ENCODE data around the gene RNF224. TPM values are rescaled to one million over a fixed set of nuclear protein-coding genes. Genes with fewer than 3 reads are reported as not detected.

The RNF224 gene
- total RNA-seq (2013; cell fraction: nucleolus; rRNA removed), result 0.42 TPM in 1 of 2 replicates, not detected in the other
- total RNA-seq (2014; rRNA removed) (not detected in 2 replicates), total RNA-seq (2014; rRNA removed; fragmentation: Illumina TruSeq; extraction: Trizol) (not detected in 2 replicates), total RNA-seq (2021) (not detected in 2 replicates), polyA plus RNA-seq (2011; rRNA removed) (not detected in 2 replicates), polyA plus RNA-seq (2014; fragmentation: Illumina TruSeq; extraction: Trizol) (not detected in 2 replicates), polyA plus RNA-seq (2014; fragmentation: Nextera tagmentation; extraction: Ambion mirVana) (not detected), polyA plus RNA-seq (2014; rRNA removed) (not detected in 2 replicates), polyA plus RNA-seq (2016; fragmentation: Nextera tagmentation; extraction: Ambion mirVana) (not detected), polyA minus RNA-seq (2011; rRNA and poly(A)+ RNA removed) (not detected in 2 replicates), Bru-seq, nascent RNA (percentile 17 among the genes with signal in this experiment), BruChase-seq, experiment 1, labeled RNA remaining after a 6-hour chase (percentile 18 among the genes with signal in this experiment), BruChase-seq, experiment 2, labeled RNA remaining after a 2-hour chase (percentile 21 among the genes with signal in this experiment)
- not detected for polyA plus RNA-seq (2011; ENCODE audit: low read depth)
- polyA plus RNA-seq (2011; cell fraction: cytosol; rRNA removed), result 0.03 TPM in 1 of 2 replicates, not detected in the other
- polyA plus RNA-seq (2011; cell fraction: nucleus; rRNA removed), result 0.25 and 0.32 TPM in 2 replicates
- polyA plus RNA-seq (2012), result 0.10 and 0.22 TPM in 2 replicates
- polyA minus RNA-seq (2011; cell fraction: cytosol; rRNA and poly(A)+ RNA removed), result not detected in 2 replicates
- 0.24 and 0.38 TPM in 2 replicates for polyA minus RNA-seq (2011; cell fraction: nucleus; rRNA and poly(A)+ RNA removed)
- long read RNA-seq, experiment 1, result 0 reads
- long read RNA-seq, experiment 2, result 0 reads

GRCh38 chr9:137227054-137227852 lies at the start of gene RNF224:
TSS of gene RNF224 (plus strand) at chr9:137227502. CDS start at chr9:137228336, 834 bp downstream.
- Histone ChIP-seq H3K27ac (ENCODE audit: control insufficient read depth, insufficient read depth) (no peak within 1 kb of the TSS), H3K4me2 (ENCODE audit: control insufficient read depth, insufficient read depth) (no peak within 1 kb of the TSS), H3K4me1 (ENCODE audit: control insufficient read depth, insufficient read depth, low read length) (peaks cover 16% of the 10 kb centered on the region), H3K9ac (ENCODE audit: control insufficient read depth, insufficient read depth, low read length) (no peak within 1 kb of the TSS), H3K36me3 (ENCODE audit: control insufficient read depth in 2 of 2, insufficient read depth in 2 of 2, low read length in 1 of 2) (no peaks in the 10 kb centered on the region), H3K27me3 (replicated peaks in 1 of 2; ENCODE audit: control insufficient read depth in 2 of 2, insufficient read depth in 2 of 2, low read length in 1 of 2) (no peaks in the 10 kb centered on the region), H3K9me3 (replicated peaks; ENCODE audit: control insufficient read depth, insufficient read depth, low read length) (no peaks in the 10 kb centered on the region), H2AFZ (ENCODE audit: control insufficient read depth, low read depth, low read length) (no peak within 1 kb of the TSS), H3K4me3 (no peak within 1 kb of the TSS), H4K20me1 (ENCODE audit: control insufficient read depth, insufficient read depth) (no peaks in the 10 kb centered on the region), H3K79me2 (ENCODE audit: control insufficient read depth, insufficient read depth, low read length) (no peaks in the 10 kb centered on the region)
- ATAC-seq, result peak; percentile 70
- FAIRE-seq, result peak; percentile 89
- in situ Hi-C loops (cut with MboI) (loop anchor here (5.0 kb wide), 1 partner anchor 105 kb away; no protein-coding TSS in a partner anchor), intact Hi-C loops (cut with micrococcal nuclease; ENCODE audit: unreplicated experiment) (loop anchor here (1.0 to 10.0 kb wide), 2 partner anchors 109 to 182 kb away; partner anchors contain the start of gene NPDC1)
- SMC1A ChIA-PET (ENCODE audit: uncharacterized antibody, unreplicated experiment), result interaction anchor here (0.6 to 3.3 kb wide), 5 partner anchors 100 to 180 kb away, joined by 3 to 11 read pairs (median 3); partner anchors contain the start of gene DPP7
- BruUV-seq (replicated peaks), result no TSS peak
- POLR2A ChIA-PET, result interaction anchor here (0.6 to 1.5 kb wide), 6 partner anchors 25 to 131 kb away, joined by 3 to 6 read pairs (median 4); no protein-coding TSS in a partner anchor
- DNase-seq (ENCODE audit: low read depth, low spot score), result no peak
- CTCF ChIA-PET, result interaction anchor here (0.6 to 6.4 kb wide), 24 partner anchors 12 to 276 kb away, joined by 3 to 52 read pairs (median 4); partner anchors contain the start of genes ANAPC2, LRRC26, SSNA1 and TUBB4B
- RAD21 ChIA-PET (ENCODE audit: unreplicated experiment), result interaction anchor here (0.6 to 1.9 kb wide), 11 partner anchors 29 to 181 kb away, joined by 3 to 10 read pairs (median 4); partner anchors contain the start of genes DPP7 and SSNA1
- WGBS (ENCODE audit: insufficient coverage, insufficient replicate concordance, low lambda C conversion rate, missing lambda C conversion rate), result 48% methylated on average over 25 of the region's 25 CpGs
- TF ChIP-seq SMC3 (IDR thresholded peaks at IDR 0.05; ENCODE audit: borderline replicate concordance, low read length) (peak; percentile 98), HCFC1 (IDR thresholded peaks at IDR 0.05; ENCODE audit: low read length) (no peak), EP300 (IDR thresholded peaks at IDR 0.05; ENCODE audit: borderline replicate concordance in 1 of 2, control insufficient read depth in 1 of 2, low read depth in 2 of 2, low read length in 2 of 2) (no peak), DPF2 (IDR thresholded peaks at IDR 0.05) (peak; percentile 57; the same call in 1 of the 2 replicates), SMAD1 (IDR thresholded peaks at IDR 0.05; ENCODE audit: low read depth, partially characterized antibody) (no peak), SIX5 (IDR thresholded peaks at IDR 0.05; ENCODE audit: low read depth, low read length, severe bottlenecking) (no peak), TCF3 (IDR thresholded peaks at IDR 0.05; ENCODE audit: borderline replicate concordance, insufficient read depth, low read depth, low read length) (0 out of 2 replicates have a peak, but pooled peaks have one; percentile 46), PML (IDR thresholded peaks at IDR 0.05; ENCODE audit: low read length) (no peak), HDGF (IDR thresholded peaks at IDR 0.05) (peak; percentile 57; the same call in 1 of the 2 replicates), CBX5 (IDR thresholded peaks at IDR 0.05; ENCODE audit: low read depth) (no peak), CHD2 (IDR thresholded peaks at IDR 0.05; ENCODE audit: borderline replicate concordance, low read depth, low read length) (peak; percentile 51; the same call in 1 of the 2 replicates), STAT1 (conservative IDR thresholded peaks at IDR 0.05) (0 out of 2 replicates have a peak, but pooled peaks have one; percentile 37), IKZF2 (IDR thresholded peaks at IDR 0.05) (no peak), TARDBP (IDR thresholded peaks at IDR 0.05; ENCODE audit: borderline replicate concordance) (0 out of 2 replicates have a peak, but pooled peaks have one; percentile 41), RB1 (IDR thresholded peaks at IDR 0.05; ENCODE audit: borderline replicate concordance) (peak; percentile 71; the same call in 1 of the 2 replicates), ATF2 (IDR thresholded peaks at IDR 0.05; ENCODE audit: low read length) (no peak), SMARCA5 (IDR thresholded peaks at IDR 0.05) (peak; percentile 89; the same call in 1 of the 2 replicates)
- TF ChIP-seq, protein P1, sequence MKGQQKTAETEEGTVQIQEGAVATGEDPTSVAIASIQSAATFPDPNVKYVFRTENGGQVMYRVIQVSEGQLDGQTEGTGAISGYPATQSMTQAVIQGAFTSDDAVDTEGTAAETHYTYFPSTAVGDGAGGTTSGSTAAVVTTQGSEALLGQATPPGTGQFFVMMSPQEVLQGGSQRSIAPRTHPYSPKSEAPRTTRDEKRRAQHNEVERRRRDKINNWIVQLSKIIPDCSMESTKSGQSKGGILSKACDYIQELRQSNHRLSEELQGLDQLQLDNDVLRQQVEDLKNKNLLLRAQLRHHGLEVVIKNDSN (IDR thresholded peaks at IDR 0.05; ENCODE audit: borderline replicate concordance, extremely low read length, insufficient read depth, low read depth, low read length), result no peak

All from GM12878 (cell line).